Measurements from ENCODE around the gene TAF11L6. TPM values are rescaled to one million over a fixed set of nuclear protein-coding genes. Genes with fewer than 3 reads are reported as not detected.
"Not testable (repeated sequence)": the region's sequence is repeated elsewhere in the genome, so short reads cannot be mapped to it uniquely, and the experiment has no call there.

The TAF11L6 gene
- not detected for total RNA-seq

DNA sequence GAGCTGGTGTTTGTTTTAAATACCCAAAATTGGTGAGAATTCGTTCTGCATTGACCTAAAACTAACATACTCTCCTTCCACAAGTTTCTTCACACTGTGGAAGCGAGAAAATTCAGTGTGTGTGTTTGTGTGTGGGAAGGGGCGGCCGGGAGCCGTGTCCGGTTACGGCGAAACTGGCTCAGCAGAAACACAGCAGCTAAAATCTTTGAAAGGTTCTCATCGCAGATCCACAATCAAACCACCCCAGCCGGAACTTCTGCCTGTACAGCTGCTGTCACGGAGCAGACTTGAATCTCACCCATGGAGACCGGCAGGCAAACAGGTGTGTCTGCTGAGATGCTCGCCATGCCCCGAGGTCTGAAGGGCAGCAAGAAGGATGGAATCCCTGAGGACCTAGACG lies at the start of gene TAF11L6:
Gene TAF11L6, plus strand, starts transcription at position 301 of the 400 bp plus-strand sequence.
- not testable (repeated sequence) for H3K4me3 Mint-ChIP-seq; H3K27me3 Mint-ChIP-seq; H3K4me1 Mint-ChIP-seq; H3K27ac Mint-ChIP-seq; ATAC-seq (replicated peaks); H3K9me3 Mint-ChIP-seq; H3K36me3 Mint-ChIP-seq (ENCODE audit: low read depth)

DNA sequence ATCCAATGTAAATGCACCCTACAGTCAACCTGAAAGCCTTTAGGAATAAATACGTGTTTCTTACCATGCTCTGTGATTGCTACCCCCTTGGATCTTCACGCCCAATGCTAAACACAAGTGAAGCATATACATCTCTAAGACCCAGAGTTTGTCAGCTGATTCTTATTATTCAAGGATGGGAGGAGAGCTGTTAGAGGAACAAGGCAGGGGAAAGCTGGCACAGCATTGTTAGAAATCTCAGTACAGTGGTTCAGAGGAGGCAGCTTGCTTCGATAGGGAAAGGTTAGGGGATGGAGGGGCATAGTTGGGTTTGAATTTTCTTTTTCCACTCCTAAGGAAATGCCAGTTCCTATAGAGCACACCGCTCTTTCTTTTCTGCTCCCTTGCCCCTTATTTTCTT lies 47.1 kb upstream of the TAF11L6 start:
- no peaks in the 10 kb centered on the region for H3K9me3 Mint-ChIP-seq
- no peak for ATAC-seq (replicated peaks)
- H3K27ac Mint-ChIP-seq, result no peak overlapping the region
- no peaks in the 10 kb centered on the region for H3K27me3 Mint-ChIP-seq
- H3K4me1 Mint-ChIP-seq, result no peaks in the 10 kb centered on the region
- H3K36me3 Mint-ChIP-seq (ENCODE audit: low read depth), result no peaks in the 10 kb centered on the region
- H3K4me3 Mint-ChIP-seq, result no peak overlapping the region

DNA sequence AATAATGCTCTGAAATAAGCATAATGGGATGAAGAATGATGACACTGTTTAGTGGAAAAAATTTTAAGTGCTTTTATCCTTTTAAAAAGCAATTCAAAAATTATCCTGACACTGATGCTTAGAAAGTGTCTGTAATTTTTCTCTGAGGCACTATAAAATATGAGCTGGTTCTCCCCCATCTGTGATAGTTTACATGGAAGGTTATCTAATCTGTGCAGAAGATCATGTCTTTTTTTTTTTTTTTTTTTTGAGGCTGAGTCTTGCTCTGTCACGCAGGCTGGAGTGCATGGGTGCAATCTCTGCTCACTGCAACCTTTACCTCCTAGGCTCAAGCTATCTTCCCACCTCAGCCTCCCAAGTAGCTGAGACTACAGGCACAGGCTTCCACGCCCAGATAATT lies 45.7 kb upstream of the TAF11L6 start:
- Mint-ChIP-seq H3K27ac (no peak overlapping the region), H3K27me3 (no peaks in the 10 kb centered on the region), H3K9me3 (no peaks in the 10 kb centered on the region), H3K4me3 (no peak overlapping the region), H3K36me3 (ENCODE audit: low read depth) (no peaks in the 10 kb centered on the region), H3K4me1 (no peaks in the 10 kb centered on the region)
- no peak for ATAC-seq (replicated peaks)

DNA sequence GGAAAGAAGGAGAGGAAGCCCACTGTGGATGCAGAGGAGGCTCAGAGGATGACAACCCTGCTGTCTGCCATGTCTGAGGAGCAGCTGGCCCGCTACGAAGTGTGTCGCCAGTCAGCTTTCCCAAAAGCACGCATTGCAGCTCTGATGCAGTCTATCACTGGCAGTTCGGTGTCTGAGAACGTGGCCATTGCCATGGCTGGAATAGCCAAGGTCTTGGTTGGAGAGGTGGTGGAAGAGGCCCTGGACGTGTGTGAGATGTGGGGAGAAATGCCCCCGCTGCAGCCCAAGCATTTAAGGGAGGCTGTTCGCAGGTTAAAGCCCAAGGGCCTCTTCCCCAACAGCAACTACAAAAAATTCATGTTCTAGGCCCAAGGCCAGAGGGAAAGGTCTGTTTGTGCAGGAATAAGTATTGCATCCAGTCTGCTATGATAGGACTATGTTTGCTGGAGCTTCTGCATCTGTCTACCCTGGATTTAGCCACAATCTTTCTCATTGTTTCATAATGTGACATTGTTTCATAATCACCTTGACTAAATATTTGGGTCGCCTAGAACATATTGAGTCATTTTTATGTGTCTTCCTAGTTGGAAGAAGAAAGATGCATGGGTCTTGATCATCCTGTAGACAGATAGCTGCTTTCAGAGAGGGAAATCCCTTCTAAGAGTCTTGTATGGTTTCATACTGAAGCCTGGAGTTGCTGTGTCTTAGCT lies 41.9 kb upstream of the TAF11L6 start:
- not testable (repeated sequence) for H3K27ac Mint-ChIP-seq; H3K9me3 Mint-ChIP-seq; H3K4me1 Mint-ChIP-seq; H3K36me3 Mint-ChIP-seq (ENCODE audit: low read depth); H3K27me3 Mint-ChIP-seq; H3K4me3 Mint-ChIP-seq; ATAC-seq (replicated peaks)

DNA sequence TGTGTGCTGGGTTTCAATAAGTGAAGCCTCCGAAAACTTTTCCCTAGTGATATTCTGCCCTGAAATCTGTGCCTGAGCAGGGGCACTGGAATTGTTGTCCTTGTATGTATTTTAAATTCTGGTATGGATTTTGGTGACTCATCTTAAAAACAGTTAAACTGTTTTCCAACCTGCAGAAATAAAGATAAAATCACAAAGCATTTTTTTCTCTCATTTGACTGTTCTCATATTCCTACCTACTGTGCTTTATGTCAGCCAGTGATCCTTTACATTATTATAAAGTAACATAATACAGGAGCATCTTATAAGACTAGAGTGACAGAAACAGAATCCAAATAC lies 41.3 kb upstream of the TAF11L6 start:
- Mint-ChIP-seq H3K36me3 (ENCODE audit: low read depth) (no peaks in the 10 kb centered on the region), H3K4me1 (no peaks in the 10 kb centered on the region), H3K27ac (no peak overlapping the region), H3K27me3 (no peaks in the 10 kb centered on the region), H3K4me3 (no peak overlapping the region), H3K9me3 (no peaks in the 10 kb centered on the region)
- ATAC-seq (replicated peaks), result no peak

DNA sequence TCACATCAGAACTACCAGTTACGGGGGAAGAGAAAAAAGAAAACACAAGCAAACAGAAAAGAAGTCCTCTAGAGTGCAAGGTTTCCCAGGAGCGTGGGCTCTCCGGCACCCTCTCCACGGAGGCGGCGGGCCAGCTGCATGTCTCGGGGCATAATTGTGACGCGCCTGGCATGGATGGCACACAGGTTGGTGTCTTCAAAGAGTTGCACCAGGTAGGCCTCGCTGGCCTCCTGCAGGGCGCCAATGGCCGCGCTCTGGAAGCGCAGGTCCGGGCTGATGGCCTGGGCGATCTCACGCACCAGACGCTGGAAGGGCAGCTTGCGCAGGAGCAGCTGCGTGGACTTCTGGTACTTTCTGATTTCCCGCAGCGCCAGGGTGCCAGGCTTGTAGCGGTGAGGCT lies 37.2 kb upstream of the TAF11L6 start:
- not testable (repeated sequence) for ATAC-seq (replicated peaks); H3K36me3 Mint-ChIP-seq (ENCODE audit: low read depth); H3K27ac Mint-ChIP-seq; H3K4me1 Mint-ChIP-seq; H3K9me3 Mint-ChIP-seq; H3K4me3 Mint-ChIP-seq; H3K27me3 Mint-ChIP-seq

DNA sequence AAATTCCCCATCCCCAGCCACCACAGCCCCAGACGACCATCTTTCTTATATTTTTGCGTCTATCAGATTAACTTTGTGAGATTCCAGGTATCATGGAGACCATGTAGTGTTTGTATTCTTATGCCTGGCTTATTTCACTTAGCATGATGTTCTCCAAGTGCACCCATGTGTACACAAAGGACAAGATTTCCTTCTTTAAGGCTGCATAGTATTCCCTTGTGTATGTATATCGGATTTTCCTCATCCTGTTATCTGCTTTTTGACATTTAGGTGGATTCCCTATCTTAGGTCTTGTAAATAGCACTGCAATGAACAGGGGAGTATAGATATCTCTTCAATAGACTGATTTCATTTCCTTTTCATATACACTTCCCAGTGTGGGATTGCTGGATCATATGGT lies 35.7 kb upstream of the TAF11L6 start:
- no peaks in the 10 kb centered on the region for H3K36me3 Mint-ChIP-seq (ENCODE audit: low read depth)
- H3K27me3 Mint-ChIP-seq, result no peaks in the 10 kb centered on the region
- H3K9me3 Mint-ChIP-seq, result no peaks in the 10 kb centered on the region
- ATAC-seq (replicated peaks), result no peak
- no peak overlapping the region for H3K4me3 Mint-ChIP-seq
- H3K27ac Mint-ChIP-seq, result no peak overlapping the region
- H3K4me1 Mint-ChIP-seq, result no peaks in the 10 kb centered on the region

DNA sequence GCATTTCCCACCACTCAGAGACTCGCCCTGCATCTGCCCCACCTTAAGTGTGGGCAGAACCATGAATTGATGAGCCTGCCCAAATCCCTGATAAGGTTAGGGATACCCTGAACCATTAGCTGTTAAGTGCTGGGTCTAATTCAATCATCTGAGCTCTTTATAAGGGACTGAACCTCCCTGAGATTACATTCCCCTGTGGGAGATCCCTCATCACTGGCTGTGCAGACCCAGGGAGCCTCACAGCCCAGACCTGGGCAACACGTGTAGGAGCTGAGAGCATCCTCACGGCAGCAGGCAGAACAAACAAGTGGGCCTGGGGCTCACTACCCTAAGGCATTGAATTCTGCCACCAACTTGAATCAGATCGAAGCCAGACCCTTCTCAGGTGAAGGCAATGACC lies 31.0 kb upstream of the TAF11L6 start:
- Mint-ChIP-seq H3K27ac (no peak overlapping the region), H3K4me3 (no peak overlapping the region), H3K9me3 (peaks cover 4% of the 10 kb centered on the region), H3K27me3 (peaks cover 3% of the 10 kb centered on the region), H3K4me1 (no peaks in the 10 kb centered on the region), H3K36me3 (ENCODE audit: low read depth) (no peaks in the 10 kb centered on the region)
- no peak for ATAC-seq (replicated peaks)

DNA sequence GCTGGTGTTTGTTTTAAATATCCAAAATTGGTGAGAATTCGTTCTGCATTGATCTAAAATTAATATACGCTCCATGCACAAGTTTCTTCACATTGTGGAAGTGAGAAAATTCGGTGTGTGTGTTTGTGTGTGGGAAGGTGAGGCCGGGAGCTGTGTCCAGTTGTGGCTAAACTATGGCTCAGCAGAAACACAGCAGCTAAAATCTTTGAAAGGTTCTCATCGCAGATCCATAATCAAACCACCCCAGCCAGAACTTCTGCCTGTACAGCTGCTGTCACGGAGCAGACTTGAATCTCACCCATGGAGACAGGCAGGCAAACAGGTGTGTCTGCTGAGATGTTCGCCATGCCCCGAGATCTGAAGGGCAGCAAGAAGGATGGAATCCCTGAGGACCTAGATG lies 30.5 kb upstream of the TAF11L6 start, which contains the start of gene TAF11L2:
Gene TAF11L2, plus strand, starts transcription at position 301 of the 400 bp plus-strand sequence.
- not testable (repeated sequence) for ATAC-seq (replicated peaks); H3K4me1 Mint-ChIP-seq

DNA sequence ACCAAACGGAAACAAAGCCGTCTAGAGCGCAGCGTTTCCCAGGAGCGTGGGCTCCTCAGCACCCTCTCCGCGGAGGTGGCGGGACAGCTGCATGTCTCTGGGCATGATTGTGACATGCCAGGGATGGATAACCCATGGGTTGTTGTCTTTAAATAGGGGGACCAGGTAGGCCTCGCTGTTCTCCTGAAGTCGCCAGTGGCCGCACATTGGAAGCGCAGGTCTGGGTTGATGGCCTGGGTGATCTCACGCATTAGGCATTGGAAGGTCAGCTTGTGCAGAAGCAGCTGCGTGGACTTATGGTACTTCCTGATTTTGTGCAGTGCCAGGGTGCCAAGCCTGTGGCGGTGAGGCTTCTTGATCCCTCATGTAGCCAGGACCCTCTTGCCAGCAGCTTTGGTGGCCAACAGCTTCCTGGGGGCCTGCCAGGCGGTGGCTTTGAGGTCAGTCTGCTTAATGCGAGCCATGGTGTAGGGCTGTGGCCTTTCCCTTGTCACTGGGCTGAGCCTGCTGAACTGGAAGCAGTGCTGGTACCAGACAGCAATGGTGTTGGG lies 16.6 kb upstream of the TAF11L6 start:
- Mint-ChIP-seq H3K27ac (no peak overlapping the region), H3K4me1 (no peaks in the 10 kb centered on the region), H3K4me3 (no peak overlapping the region), H3K27me3 (no peaks in the 10 kb centered on the region), H3K9me3 (peaks cover 9% of the 10 kb centered on the region), H3K36me3 (ENCODE audit: low read depth) (no peaks in the 10 kb centered on the region)
- ATAC-seq (replicated peaks), result no peak

More for the DNA sequence above, 30.5 kb upstream of the TAF11L6 start, which contains the start of gene TAF11L2:
- not testable (repeated sequence) for H3K4me3 Mint-ChIP-seq; H3K9me3 Mint-ChIP-seq; H3K36me3 Mint-ChIP-seq (ENCODE audit: low read depth); H3K27me3 Mint-ChIP-seq; H3K27ac Mint-ChIP-seq

DNA sequence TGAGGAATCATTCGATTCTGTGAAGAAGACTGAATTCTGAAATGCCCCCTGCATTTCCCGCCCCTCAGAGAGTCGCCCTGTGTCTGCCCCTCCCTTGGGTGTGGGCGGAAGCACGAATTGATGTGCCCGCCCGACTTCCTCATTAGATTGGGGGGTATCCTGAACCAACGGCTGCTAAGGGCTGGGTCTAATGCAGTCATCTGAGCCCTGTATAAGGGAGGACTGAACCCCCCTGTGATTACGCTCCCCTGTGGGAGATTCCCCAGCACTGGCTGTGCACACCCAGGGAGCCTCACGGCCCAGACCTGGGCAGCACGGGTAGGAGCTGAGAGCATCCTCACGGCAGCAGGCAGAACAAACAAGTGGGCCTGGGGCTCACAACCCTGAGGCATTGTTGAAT lies 10.9 kb upstream of the TAF11L6 start:
- H3K36me3 Mint-ChIP-seq (ENCODE audit: low read depth); ATAC-seq (replicated peaks); H3K27me3 Mint-ChIP-seq; H3K9me3 Mint-ChIP-seq; H3K4me1 Mint-ChIP-seq; H3K4me3 Mint-ChIP-seq; H3K27ac Mint-ChIP-seq: not testable (repeated sequence)

DNA sequence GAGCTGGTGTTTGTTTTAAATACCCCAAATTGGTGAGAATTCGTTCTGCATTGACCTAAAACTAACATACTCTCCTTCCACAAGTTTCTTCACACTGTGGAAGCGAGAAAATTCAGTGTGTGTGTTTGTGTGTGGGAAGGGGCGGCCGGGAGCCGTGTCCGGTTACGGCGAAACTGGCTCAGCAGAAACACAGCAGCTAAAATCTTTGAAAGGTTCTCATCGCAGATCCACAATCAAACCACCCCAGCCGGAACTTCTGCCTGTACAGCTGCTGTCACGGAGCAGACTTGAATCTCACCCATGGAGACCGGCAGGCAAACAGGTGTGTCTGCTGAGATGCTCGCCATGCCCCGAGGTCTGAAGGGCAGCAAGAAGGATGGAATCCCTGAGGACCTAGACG lies 10.4 kb upstream of the TAF11L6 start, which contains the start of gene TAF11L3:
Gene TAF11L3, plus strand, starts transcription at position 301 of the 400 bp plus-strand sequence.
- ATAC-seq (replicated peaks); H3K27ac Mint-ChIP-seq; H3K27me3 Mint-ChIP-seq; H3K4me3 Mint-ChIP-seq; H3K4me1 Mint-ChIP-seq; H3K36me3 Mint-ChIP-seq (ENCODE audit: low read depth); H3K9me3 Mint-ChIP-seq: not testable (repeated sequence)

DNA sequence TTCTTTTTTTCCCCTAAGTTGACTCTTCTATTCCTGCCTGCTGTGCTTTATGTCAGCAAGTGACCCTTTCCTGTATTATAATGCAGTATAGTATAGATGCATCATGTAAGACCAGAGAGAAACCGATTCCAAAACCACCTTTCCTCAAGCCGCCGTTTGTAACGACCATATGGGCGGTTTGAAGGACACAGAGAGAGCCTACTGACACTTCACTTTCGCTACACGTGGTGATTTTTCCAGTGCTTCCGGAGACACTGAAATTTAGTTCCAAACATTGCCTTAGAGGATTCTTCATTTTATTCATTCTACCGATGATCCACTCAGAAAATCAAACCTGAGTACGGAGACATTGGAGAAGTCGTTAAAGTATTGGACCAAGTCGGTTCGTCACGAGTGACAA lies 9.0 kb upstream of the TAF11L6 start:
- not testable (repeated sequence) for ATAC-seq (replicated peaks); H3K4me1 Mint-ChIP-seq; H3K27me3 Mint-ChIP-seq; H3K27ac Mint-ChIP-seq; H3K4me3 Mint-ChIP-seq; H3K36me3 Mint-ChIP-seq (ENCODE audit: low read depth); H3K9me3 Mint-ChIP-seq

DNA sequence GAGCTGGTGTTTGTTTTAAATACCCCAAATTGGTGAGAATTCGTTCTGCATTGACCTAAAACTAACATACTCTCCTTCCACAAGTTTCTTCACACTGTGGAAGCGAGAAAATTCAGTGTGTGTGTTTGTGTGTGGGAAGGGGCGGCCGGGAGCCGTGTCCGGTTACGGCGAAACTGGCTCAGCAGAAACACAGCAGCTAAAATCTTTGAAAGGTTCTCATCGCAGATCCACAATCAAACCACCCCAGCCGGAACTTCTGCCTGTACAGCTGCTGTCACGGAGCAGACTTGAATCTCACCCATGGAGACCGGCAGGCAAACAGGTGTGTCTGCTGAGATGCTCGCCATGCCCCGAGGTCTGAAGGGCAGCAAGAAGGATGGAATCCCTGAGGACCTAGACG lies 7.0 kb upstream of the TAF11L6 start, which contains the start of gene TAF11L4:
Gene TAF11L4, plus strand, starts transcription at position 301 of the 400 bp plus-strand sequence.
- not testable (repeated sequence) for ATAC-seq (replicated peaks); H3K4me3 Mint-ChIP-seq; H3K27me3 Mint-ChIP-seq; H3K27ac Mint-ChIP-seq; H3K9me3 Mint-ChIP-seq; H3K36me3 Mint-ChIP-seq (ENCODE audit: low read depth); H3K4me1 Mint-ChIP-seq

DNA sequence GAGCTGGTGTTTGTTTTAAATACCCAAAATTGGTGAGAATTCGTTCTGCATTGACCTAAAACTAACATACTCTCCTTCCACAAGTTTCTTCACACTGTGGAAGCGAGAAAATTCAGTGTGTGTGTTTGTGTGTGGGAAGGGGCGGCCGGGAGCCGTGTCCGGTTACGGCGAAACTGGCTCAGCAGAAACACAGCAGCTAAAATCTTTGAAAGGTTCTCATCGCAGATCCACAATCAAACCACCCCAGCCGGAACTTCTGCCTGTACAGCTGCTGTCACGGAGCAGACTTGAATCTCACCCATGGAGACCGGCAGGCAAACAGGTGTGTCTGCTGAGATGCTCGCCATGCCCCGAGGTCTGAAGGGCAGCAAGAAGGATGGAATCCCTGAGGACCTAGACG lies 3.5 kb upstream of the TAF11L6 start, which contains the start of gene TAF11L5:
Gene TAF11L5, plus strand, starts transcription at position 301 of the 400 bp plus-strand sequence.
- H3K27me3 Mint-ChIP-seq; H3K4me1 Mint-ChIP-seq; ATAC-seq (replicated peaks); H3K27ac Mint-ChIP-seq; H3K36me3 Mint-ChIP-seq (ENCODE audit: low read depth); H3K9me3 Mint-ChIP-seq; H3K4me3 Mint-ChIP-seq: not testable (repeated sequence)

Measured in activated T-helper 17 cell treated with anti-CD3 and anti-CD28 coated beads, Interleukin-2, amount 50 U/mL, for 72 hours (primary cell).